ENCODE results near the gene SCGB1D2. TPM values are rescaled to one million over a fixed set of nuclear protein-coding genes. Genes with fewer than 3 reads are reported as not detected.
"Not testable (repeated sequence)": the region's sequence is repeated elsewhere in the genome, so short reads cannot be mapped to it uniquely, and the experiment has no call there.

SCGB1D2 gene
- total RNA-seq, 1 donor from 2014 or later: not detected

DNA sequence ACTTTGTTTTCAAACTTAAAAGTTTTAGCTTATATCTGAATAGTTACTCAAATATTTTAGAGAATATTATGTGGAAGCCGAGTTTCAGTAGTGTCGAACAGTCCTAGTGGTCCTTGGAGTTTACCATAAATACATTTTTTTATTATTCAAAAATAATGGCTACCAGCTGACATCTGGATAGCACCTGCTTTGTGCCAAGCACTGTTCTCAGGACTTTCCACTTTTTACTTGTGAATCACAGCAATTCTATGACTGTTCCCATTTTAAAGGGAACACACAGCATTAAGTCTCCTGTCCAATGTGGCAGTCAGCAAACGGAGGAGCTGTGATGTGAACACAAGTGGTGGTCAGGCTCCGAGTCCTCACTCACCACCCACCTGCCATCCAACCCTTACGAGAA is 37.6 kb upstream of the SCGB1D2 start:
- Histone ChIP-seq H3K36me3 (ENCODE audit: control insufficient read depth, insufficient read depth, low read length) (no peaks in the 10 kb centered on the region), H3K27me3 (ENCODE audit: control insufficient read depth, insufficient read depth, low read length) (peaks cover 8% of the 10 kb centered on the region), H3K4me3 (ENCODE audit: low read depth, low read length) (no peak overlapping the region)
- DNase-seq (ENCODE audit: low read depth): no peak
- TF ChIP-seq, protein P1, sequence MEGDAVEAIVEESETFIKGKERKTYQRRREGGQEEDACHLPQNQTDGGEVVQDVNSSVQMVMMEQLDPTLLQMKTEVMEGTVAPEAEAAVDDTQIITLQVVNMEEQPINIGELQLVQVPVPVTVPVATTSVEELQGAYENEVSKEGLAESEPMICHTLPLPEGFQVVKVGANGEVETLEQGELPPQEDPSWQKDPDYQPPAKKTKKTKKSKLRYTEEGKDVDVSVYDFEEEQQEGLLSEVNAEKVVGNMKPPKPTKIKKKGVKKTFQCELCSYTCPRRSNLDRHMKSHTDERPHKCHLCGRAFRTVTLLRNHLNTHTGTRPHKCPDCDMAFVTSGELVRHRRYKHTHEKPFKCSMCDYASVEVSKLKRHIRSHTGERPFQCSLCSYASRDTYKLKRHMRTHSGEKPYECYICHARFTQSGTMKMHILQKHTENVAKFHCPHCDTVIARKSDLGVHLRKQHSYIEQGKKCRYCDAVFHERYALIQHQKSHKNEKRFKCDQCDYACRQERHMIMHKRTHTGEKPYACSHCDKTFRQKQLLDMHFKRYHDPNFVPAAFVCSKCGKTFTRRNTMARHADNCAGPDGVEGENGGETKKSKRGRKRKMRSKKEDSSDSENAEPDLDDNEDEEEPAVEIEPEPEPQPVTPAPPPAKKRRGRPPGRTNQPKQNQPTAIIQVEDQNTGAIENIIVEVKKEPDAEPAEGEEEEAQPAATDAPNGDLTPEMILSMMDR (IDR thresholded peaks at IDR 0.05; ENCODE audit: insufficient read depth, low read length, poor library complexity, severe bottlenecking): no peak

DNA sequence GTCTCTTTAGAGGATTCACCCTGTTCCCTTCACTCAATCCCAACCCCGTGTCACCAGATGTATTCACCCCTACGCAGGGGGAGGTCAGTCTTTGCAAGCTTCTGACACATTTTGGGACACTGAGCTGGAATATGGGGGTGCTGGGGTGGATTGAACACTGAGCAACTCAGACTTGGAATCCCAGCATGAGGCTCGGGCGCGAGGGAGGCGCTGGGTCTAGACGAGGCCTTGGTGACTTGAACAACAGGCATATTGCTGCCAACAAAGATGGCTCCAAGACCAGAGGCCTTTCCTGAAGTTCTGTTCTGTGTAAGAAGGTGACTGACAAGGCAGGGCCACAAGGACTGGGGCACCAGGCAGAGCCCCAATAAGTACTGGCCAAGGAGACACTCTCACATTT is 36.6 kb upstream of the SCGB1D2 start:
- Histone ChIP-seq H3K27me3 (ENCODE audit: control insufficient read depth, insufficient read depth, low read length) (peaks cover 10% of the 10 kb centered on the region), H3K36me3 (ENCODE audit: control insufficient read depth, insufficient read depth, low read length) (no peaks in the 10 kb centered on the region), H3K4me3 (ENCODE audit: low read depth, low read length) (no peak overlapping the region)
- no peak for DNase-seq (ENCODE audit: low read depth)
- TF ChIP-seq, protein P1 (IDR thresholded peaks at IDR 0.05; ENCODE audit: insufficient read depth, low read length, poor library complexity, severe bottlenecking): no peak

DNA sequence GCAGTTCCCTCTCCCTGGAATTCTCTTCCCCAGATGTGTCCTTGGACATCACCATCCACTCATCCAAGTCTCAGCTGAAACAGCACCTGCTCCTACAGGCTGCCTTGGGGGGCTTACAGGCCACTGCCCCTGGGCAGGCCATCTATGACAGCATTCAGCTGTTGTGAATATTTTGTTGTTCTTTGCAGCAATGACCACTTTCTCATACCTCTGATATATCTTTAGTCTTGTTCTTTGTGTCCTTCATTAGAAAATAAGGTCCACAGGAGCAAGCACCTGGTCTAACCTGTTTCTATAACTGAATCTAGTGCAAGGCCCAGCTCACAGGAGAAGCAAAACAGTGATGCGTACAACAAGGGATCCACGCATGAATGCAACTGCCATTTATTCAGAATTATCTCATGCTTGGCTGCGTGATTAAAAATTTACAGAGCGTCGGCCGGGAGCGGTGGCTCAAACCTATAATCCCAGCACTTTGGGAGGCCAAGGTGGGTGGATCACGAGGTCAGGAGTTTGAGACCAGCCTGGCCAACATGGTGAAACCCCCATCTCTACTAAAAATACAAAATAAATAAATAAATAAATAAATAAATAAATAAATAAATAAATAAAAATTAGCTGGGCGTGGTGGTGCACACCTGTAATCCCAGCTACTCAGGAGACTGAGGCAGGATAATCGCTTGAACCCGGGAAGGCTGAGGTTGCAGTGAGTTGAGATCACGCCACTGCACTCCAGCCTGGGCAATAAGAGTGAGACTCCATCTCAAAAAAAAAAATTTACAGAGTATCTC is 35.6 kb upstream of the SCGB1D2 start:
- not testable (repeated sequence) for DNase-seq (ENCODE audit: low read depth); H3K4me3 ChIP-seq (ENCODE audit: low read depth, low read length); H3K36me3 ChIP-seq (ENCODE audit: control insufficient read depth, insufficient read depth, low read length); H3K27me3 ChIP-seq (ENCODE audit: control insufficient read depth, insufficient read depth, low read length)

- TF ChIP-seq, protein P1 (IDR thresholded peaks at IDR 0.05; ENCODE audit: insufficient read depth, low read length, poor library complexity, severe bottlenecking): no peak
Measured at GRCh38 chr11:62208785-62209144, 33.3 kb upstream of the SCGB1D2 start.

DNA sequence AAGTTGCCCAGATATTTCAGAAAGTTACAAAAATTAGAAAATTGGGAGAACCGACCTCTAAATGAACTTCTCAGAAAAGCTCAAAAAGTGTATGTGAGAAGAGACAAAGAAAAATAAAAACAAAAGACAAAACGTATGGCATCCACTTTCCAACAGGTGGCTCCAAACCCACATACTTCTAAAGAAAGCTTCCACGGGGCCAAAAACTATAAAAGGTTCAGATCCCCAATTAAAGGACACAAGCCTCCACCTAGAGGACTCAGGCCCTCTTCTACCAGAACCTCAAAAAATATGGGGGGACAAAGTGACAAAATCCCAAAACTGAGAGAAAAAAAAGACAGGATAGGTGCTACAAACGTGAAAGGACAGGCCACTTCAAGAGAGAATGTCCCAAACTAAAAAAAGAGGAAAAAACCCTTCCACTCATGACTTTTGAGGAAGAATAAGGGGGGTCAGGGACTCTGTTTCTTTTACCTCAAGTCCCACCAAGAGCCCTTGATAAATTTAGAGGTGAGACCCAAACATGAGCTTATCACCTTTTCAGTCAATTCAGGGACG is 24.8 kb upstream of the SCGB1D2 start:
- TF ChIP-seq, protein P1 (IDR thresholded peaks at IDR 0.05; ENCODE audit: insufficient read depth, low read length, poor library complexity, severe bottlenecking): peak; percentile 65
- no peaks in the 10 kb centered on the region for H3K36me3 ChIP-seq (ENCODE audit: control insufficient read depth, insufficient read depth, low read length)
- DNase-seq (ENCODE audit: low read depth): no peak
- peaks cover 4% of the 10 kb centered on the region for H3K27me3 ChIP-seq (ENCODE audit: control insufficient read depth, insufficient read depth, low read length)
- H3K4me3 ChIP-seq (ENCODE audit: low read depth, low read length): no peak overlapping the region

More at GRCh38 chr11:62208785-62209144, 33.3 kb upstream of the SCGB1D2 start:
- H3K27me3 ChIP-seq (ENCODE audit: control insufficient read depth, insufficient read depth, low read length): peaks cover 7% of the 10 kb centered on the region
- H3K4me3 ChIP-seq (ENCODE audit: low read depth, low read length): no peak overlapping the region
- H3K36me3 ChIP-seq (ENCODE audit: control insufficient read depth, insufficient read depth, low read length): no peaks in the 10 kb centered on the region
- no peak for DNase-seq (ENCODE audit: low read depth)

GRCh38 chr11:62221498-62221897 is 20.5 kb upstream of the SCGB1D2 start:
- no peaks in the 10 kb centered on the region for H3K36me3 ChIP-seq (ENCODE audit: control insufficient read depth, insufficient read depth, low read length)
- no peak for DNase-seq (ENCODE audit: low read depth)
- TF ChIP-seq, protein P1 (IDR thresholded peaks at IDR 0.05; ENCODE audit: insufficient read depth, low read length, poor library complexity, severe bottlenecking): no peak
- H3K27me3 ChIP-seq (ENCODE audit: control insufficient read depth, insufficient read depth, low read length): no peaks in the 10 kb centered on the region
- no peak overlapping the region for H3K4me3 ChIP-seq (ENCODE audit: low read depth, low read length)
